ENCODE measurements around the gene MAL. TPM values are rescaled to one million over a fixed set of nuclear protein-coding genes. Genes with fewer than 3 reads are reported as not detected.

MAL gene
- total and polyA plus RNA-seq, 2 of the 8 experiments (the other 6 are each of a cell fraction or from before 2014, with no cell fraction given), result not detected

GRCh38 chr2:95055262-95055661 lies 29.8 kb downstream of the MAL start:
- no peak overlapping the region for H2AK5ac ChIP-seq (ENCODE audit: low read depth, low read length)
- no peak overlapping the region for H4K91ac ChIP-seq (replicated peaks; ENCODE audit: insufficient read length, low read length)
- no peak overlapping the region for H4K8ac ChIP-seq (ENCODE audit: extremely low read depth, insufficient read depth, low read length)
- H3K27ac ChIP-seq (ENCODE audit: low read depth, low read length), result no peak overlapping the region
- FAIRE-seq (no peak), DNase-seq (ENCODE audit: low read depth in 1 of 2, low spot score in 2 of 2) (no peak)
- H3K36me3 ChIP-seq (ENCODE audit: control insufficient read depth in 2 of 4, insufficient read depth in 4 of 4, low read length in 3 of 4), result no peaks in the 10 kb centered on the region
- H3K4me3 ChIP-seq (ENCODE audit: extremely low read depth in 1 of 4, insufficient read depth in 2 of 4, low read depth in 3 of 4, low read length in 4 of 4), result no peak overlapping the region
- TF ChIP-seq SP2 (IDR thresholded peaks at IDR 0.05; ENCODE audit: low read length), result no peak
- TF ChIP-seq SIN3A (conservative IDR thresholded peaks at IDR 0.05 in 1 of 2, IDR thresholded peaks at IDR 0.05 in 1 of 2; ENCODE audit: low read depth in 1 of 2, low read length in 2 of 2), result no peak
- no peak for TF ChIP-seq MAX (IDR thresholded peaks at IDR 0.05)
- TF ChIP-seq TAF7 (optimal IDR thresholded peaks at IDR 0.05; ENCODE audit: borderline replicate concordance, low read depth, low read length), result no peak
- TF ChIP-seq TBP (IDR thresholded peaks at IDR 0.05; ENCODE audit: low read depth, low read length), result no peak
- TF ChIP-seq RAD21 (IDR thresholded peaks at IDR 0.05 in 1 of 2, conservative IDR thresholded peaks at IDR 0.05 in 1 of 2; ENCODE audit: low read depth in 2 of 2, low read length in 2 of 2), result no peak
- no peak for TF ChIP-seq RXRA (IDR thresholded peaks at IDR 0.05; ENCODE audit: insufficient read depth, low read depth, low read length)
- TF ChIP-seq POLR2A (IDR thresholded peaks at IDR 0.05; ENCODE audit: control extremely low read depth in 1 of 2, low read depth in 2 of 2, low read length in 2 of 2), result no peak
- no peak overlapping the region for H2BK5ac ChIP-seq (ENCODE audit: low read depth, low read length)
- H2AFZ ChIP-seq (ENCODE audit: low read length), result no peak overlapping the region
- no peak overlapping the region for H3K4me2 ChIP-seq (ENCODE audit: insufficient read depth in 1 of 2, low read depth in 2 of 2, low read length in 2 of 2)
- no peaks in the 10 kb centered on the region for H3K27me3 ChIP-seq (replicated peaks in 1 of 4; ENCODE audit: control insufficient read depth in 3 of 4, extremely low read depth in 1 of 4, insufficient read depth in 3 of 4, low read length in 3 of 4)
- no peak overlapping the region for H3K9ac ChIP-seq (replicated peaks in 1 of 4; ENCODE audit: extremely low read depth in 1 of 4, low read depth in 3 of 4, low read length in 3 of 4)
- no peak overlapping the region for H3K4ac ChIP-seq (replicated peaks; ENCODE audit: insufficient read length, low read depth, low read length)
- H3K14ac ChIP-seq (ENCODE audit: insufficient read length), result no peak overlapping the region
- H4K5ac ChIP-seq (ENCODE audit: insufficient read length, low read depth, low read length), result no peak overlapping the region
- H3K18ac ChIP-seq (ENCODE audit: extremely low read depth, low read length), result no peak overlapping the region
- H2BK15ac ChIP-seq (ENCODE audit: low read length), result no peak overlapping the region
- H3K79me1 ChIP-seq (ENCODE audit: low read depth, low read length), result no peaks in the 10 kb centered on the region
- H2BK12ac ChIP-seq (ENCODE audit: low read depth, low read length), result no peak overlapping the region
- ChIA-PET POLR2A (ENCODE audit: partially characterized antibody) (no interaction called here), CTCF (ENCODE audit: partially characterized antibody) (interaction anchor here (0.5 kb wide), 1 partner anchor 550 kb away, joined by 3 read pairs; no protein-coding TSS in a partner anchor)
- H2BK20ac ChIP-seq (ENCODE audit: low read length), result no peak overlapping the region
- H4K20me1 ChIP-seq (replicated peaks in 1 of 2; ENCODE audit: control insufficient read depth in 1 of 2, insufficient read depth in 2 of 2, low read length in 2 of 2), result no peaks in the 10 kb centered on the region
- peaks cover 80 to 94% of the 10 kb centered on the region in 2 experiments for H3K9me3 ChIP-seq (ENCODE audit: insufficient read depth in 2 of 2, low read depth in 1 of 2, low read length in 1 of 2)
- H2BK120ac ChIP-seq (replicated peaks; ENCODE audit: low read depth, low read length), result no peak overlapping the region
- H3K23me2 ChIP-seq (ENCODE audit: low read depth, low read length), result no peaks in the 10 kb centered on the region
- no peaks in the 10 kb centered on the region; a peak in 1 of 7 replicates for H3K4me1 ChIP-seq (replicated peaks in 1 of 4; ENCODE audit: control insufficient read depth in 3 of 4, insufficient read depth in 4 of 4, low read length in 3 of 4)
- WGBS, 2 experiments (ENCODE audit: extremely low coverage in 1 of 2, insufficient coverage in 1 of 2, insufficient read length in 1 of 2, insufficient replicate concordance in 2 of 2, low coverage in 1 of 2, low lambda C conversion rate in 2 of 2, missing lambda C conversion rate in 1 of 2), result 63% methylated on average over 1 of the region's 3 CpGs; no CpG with 5 or more reads in 1 of the 2 experiments
- H3K56ac ChIP-seq (replicated peaks; ENCODE audit: insufficient read length, low read depth, low read length), result no peak overlapping the region
- H3K79me2 ChIP-seq (ENCODE audit: control insufficient read depth in 1 of 2, insufficient read depth in 2 of 2, low read length in 2 of 2), result no peaks in the 10 kb centered on the region
- no peak overlapping the region for H3K23ac ChIP-seq (ENCODE audit: insufficient read length)

Data from H1 (cell line).